T-cell (primary cell): ENCODE data around the gene VPS37B. TPM values are rescaled to one million over a fixed set of nuclear protein-coding genes. Genes with fewer than 3 reads are reported as not detected.

Experiments used
- ATAC-seq, 4 experiments: fragments of 200-7000 bp in 3 of 4; fragments of 150-1000 bp in 1 of 4; cut with Tn5 transposase; replicated peaks in 1 of 4; 1 replicate in 3 of 4; 2 replicates in 1 of 4; pipeline ENCODE4 v1.10.0; 2021; ENCODE audit warnings: moderate library complexity in 3 of 4, mild to moderate bottlenecking in 2 of 4, moderate number of reproducible peaks in 1 of 4
- CTCF ChIA-PET, 2 donors: fragments of 300-600 bp; sonication (Branson Sonifier 250); formaldehyde crosslinking; loops; one replicate each; lab custom pipeline; 2022; ENCODE audit warnings: antibody characterized with exemption in 2 of 2; lab: Charles Lee
- POLR2A ChIA-PET, 2 donors: fragments of 300-600 bp; sonication (Branson Sonifier 250); formaldehyde crosslinking; loops; one replicate each; lab custom pipeline; 2022; ENCODE audit warnings: antibody characterized with exemption in 2 of 2; lab: Charles Lee
- DNase-seq, 35 experiments: peaks; one replicate each; pipeline versions ENCODE4 v3.0.0 to v3.0.0-alpha.2; 2013 to 2023
- H3K27ac ChIP-seq: one replicate; pipeline ENCODE4 v1.5.1; 2013; ENCODE audit warnings: low read length
- H3K27me3 ChIP-seq, 2 experiments: replicated peaks in 1 of 2; 1 replicate in 1 of 2; 2 replicates in 1 of 2; pipeline versions ENCODE4 v1.6.1 to v1.7.0; 2013; ENCODE audit warnings: low read length in 1 of 2, mixed read lengths in 1 of 2; ENCODE audit not compliant: control insufficient read depth in 2 of 2, insufficient read depth in 2 of 2; ENCODE audit errors: extremely low read depth in 1 of 2
- H3K36me3 ChIP-seq, 2 donors: 1 replicate in 1 of 2; 2 replicates in 1 of 2; pipeline versions ENCODE4 v1.6.1 to v1.7.0; 2013; ENCODE audit warnings: low read length in 1 of 2; ENCODE audit not compliant: control insufficient read depth in 2 of 2, insufficient read depth in 1 of 2; ENCODE audit errors: extremely low read depth in 1 of 2
- H3K4me1 ChIP-seq, 2 experiments: 1 replicate in 1 of 2; 2 replicates in 1 of 2; pipeline versions ENCODE4 v1.6.1 to v1.7.0; 2013; ENCODE audit warnings: low read length in 2 of 2, mixed read lengths in 1 of 2; ENCODE audit not compliant: insufficient read depth in 2 of 2, control insufficient read depth in 1 of 2; ENCODE audit errors: extremely low read depth in 1 of 2
- H3K4me3 ChIP-seq, 2 donors: 1 replicate in 1 of 2; 2 replicates in 1 of 2; pipeline versions ENCODE4 v1.5.1 to v1.7.0; 2013; ENCODE audit warnings: mild to moderate bottlenecking in 2 of 2, low read length in 1 of 2, moderate library complexity in 1 of 2; ENCODE audit not compliant: control insufficient read depth in 1 of 2; ENCODE audit errors: extremely low read depth in 1 of 2
- H3K9me3 ChIP-seq: 2 replicates; pipeline ENCODE4 v1.7.0; 2013
- H3K27ac Mint-ChIP-seq, 2 donors: one replicate each; pipeline ENCODE4 v1.8.0; 2020 to 2021; ENCODE audit warnings: mild to moderate bottlenecking in 2 of 2, mixed read lengths in 2 of 2
- H3K27me3 Mint-ChIP-seq, 2 donors: one replicate each; pipeline ENCODE4 v1.8.0; 2021 to 2022; ENCODE audit warnings: mixed read lengths in 2 of 2
- H3K36me3 Mint-ChIP-seq: one replicate; pipeline ENCODE4 v1.8.0; 2021; ENCODE audit warnings: mixed read lengths
- H3K4me1 Mint-ChIP-seq, 3 donors: one replicate each; pipeline ENCODE4 v1.8.0; 2020 to 2022; ENCODE audit warnings: mixed read lengths in 3 of 3, mild to moderate bottlenecking in 1 of 3
- H3K4me3 Mint-ChIP-seq, 3 donors: one replicate each; pipeline ENCODE4 v1.8.0; 2020 to 2022; ENCODE audit warnings: mild to moderate bottlenecking in 3 of 3, mixed read lengths in 3 of 3, moderate library complexity in 3 of 3
- H3K9me3 Mint-ChIP-seq, 3 donors: one replicate each; pipeline ENCODE4 v1.8.0; 2020 to 2022; ENCODE audit warnings: mixed read lengths in 3 of 3
- WGBS: methylation state at CpG from one replicate; pipeline ENCODE4 v1.1.5; 2013; ENCODE audit warnings: missing lambda C conversion rate; ENCODE audit not compliant: insufficient coverage; 5-methylcytosine and 5-hydroxymethylcytosine counted together
- total RNA-seq, 35 experiments: library from RNA in 6 of 35; stranded (reverse) in 6 of 35; fragments of 120-200 nt in 1 of 35; gene quantifications; one replicate each; pipeline versions ENCODE4 v1.2.1 to v1.2.4 and lab custom pipeline; 2013 to 2026

Gene VPS37B
- total RNA-seq, 5 donors from 2014 or later (not counting 1 experiment from before 2014, with no cell fraction given) = 25.9 to 85.8 (median 34.6) TPM

- peaks cover 11 to 26% of the 10 kb centered on the region in 2 experiments for H3K4me1 ChIP-seq
- H3K4me3 ChIP-seq = no peak overlapping the region
- peaks cover 24 to 44% (median 36%) of the 10 kb centered on the region in 3 donors for H3K4me1 Mint-ChIP-seq
- H3K27me3 Mint-ChIP-seq = no peaks in the 10 kb centered on the region
- peaks cover 39% of the 10 kb centered on the region for H3K36me3 Mint-ChIP-seq
- H3K4me3 Mint-ChIP-seq = no peak overlapping the region
- 97% methylated on average over 21 of the region's 36 CpGs for WGBS
- H3K36me3 ChIP-seq = peaks cover 4 to 68% of the 10 kb centered on the region in 2 donors
- H3K27me3 ChIP-seq = no peaks in the 10 kb centered on the region
- ATAC-seq (peak in 1 of 4 experiments; percentile 1), DNase-seq (no peak)
- no peak overlapping the region for H3K27ac ChIP-seq
- H3K9me3 ChIP-seq = no peaks in the 10 kb centered on the region
- H3K9me3 Mint-ChIP-seq = no peaks in the 10 kb centered on the region
- CTCF ChIA-PET = no interaction called here
- POLR2A ChIA-PET = no interaction called here
- peak overlapping the region; percentile 16 to 23 for H3K27ac Mint-ChIP-seq
These were observed 28.8 kb downstream of the VPS37B start for GRCh38 chr12:122866950-122867607.

- Mint-ChIP-seq H3K27me3 (no peaks in the 10 kb centered on the region), H3K9me3 (no peaks in the 10 kb centered on the region), H3K36me3 (peaks cover 35% of the 10 kb centered on the region), H3K4me1 (peaks cover 17 to 37% (median 29%) of the 10 kb centered on the region in 3 donors), H3K4me3 (no peak overlapping the region), H3K27ac (no peak overlapping the region)
- Histone ChIP-seq H3K9me3 (no peaks in the 10 kb centered on the region), H3K36me3 (peaks cover 4 to 73% of the 10 kb centered on the region in 2 donors), H3K4me3 (no peak overlapping the region), H3K27me3 (no peaks in the 10 kb centered on the region), H3K27ac (no peak overlapping the region), H3K4me1 (peaks cover 6 to 19% of the 10 kb centered on the region in 2 experiments)
- ATAC-seq (no peak), DNase-seq (no peak)
- ChIA-PET POLR2A (no interaction called here), CTCF (interaction anchor here in 1 of 2 donors (0.8 kb wide), 1 partner anchor 372 kb away, joined by 4 read pairs; no protein-coding TSS in a partner anchor)
- WGBS = 93% methylated on average over 14 of the region's 17 CpGs
These were observed 29.5 kb downstream of the VPS37B start for GRCh38 chr12:122866379-122866778.

- Histone ChIP-seq H3K27ac (no peak overlapping the region), H3K36me3 (peaks cover 7 to 70% of the 10 kb centered on the region in 2 donors), H3K9me3 (no peaks in the 10 kb centered on the region), H3K4me3 (no peak overlapping the region), H3K27me3 (no peaks in the 10 kb centered on the region), H3K4me1 (peaks cover under 1 to 13% of the 10 kb centered on the region in 2 experiments)
- ChIA-PET CTCF (interaction anchor here in 1 of 2 donors (0.6 to 1.8 kb wide), 3 partner anchors 23 to 373 kb away, joined by 4 to 6 read pairs (median 6); partner anchors contain the start of gene CCDC62), POLR2A (interaction anchor here in 1 of 2 donors (0.6 to 0.7 kb wide), 3 partner anchors 15 to 25 kb away, joined by 3 to 4 read pairs (median 4); no protein-coding TSS in a partner anchor)
- Mint-ChIP-seq H3K4me1 (peaks cover 9 to 29% (median 21%) of the 10 kb centered on the region in 3 donors), H3K27me3 (no peaks in the 10 kb centered on the region), H3K36me3 (peaks cover 32% of the 10 kb centered on the region), H3K4me3 (no peak overlapping the region), H3K9me3 (no peaks in the 10 kb centered on the region), H3K27ac (no peak overlapping the region)
- DNase-seq = peak in 11 of 35 experiments; percentile 27 to 48 (median 36)
- peak in 1 of 4 experiments; percentile 25 for ATAC-seq
- 89% methylated on average over 36 of the region's 43 CpGs for WGBS
These were observed 30.4 kb downstream of the VPS37B start for GRCh38 chr12:122865268-122866231.

GRCh38 chr12:122864894-122865253 lies 31.1 kb downstream of the VPS37B start:
- H3K4me3 ChIP-seq = no peak overlapping the region
- H3K4me1 ChIP-seq = peaks cover 0 to 13% of the 10 kb centered on the region in 2 experiments
- no peak for DNase-seq
- ChIA-PET POLR2A (interaction anchor here in 1 of 2 donors (0.6 to 0.7 kb wide), 3 partner anchors 14 to 25 kb away, joined by 3 to 4 read pairs (median 4); no protein-coding TSS in a partner anchor), CTCF (interaction anchor here in 1 of 2 donors (0.6 to 1.8 kb wide), 2 partner anchors 23 to 90 kb away, joined by 6 read pairs; partner anchors contain the start of gene CCDC62)
- no peak overlapping the region for H3K4me3 Mint-ChIP-seq
- H3K27ac Mint-ChIP-seq = peak overlapping the region in 1 of 2 donors; percentile 39
- H3K4me1 Mint-ChIP-seq = peaks cover 10 to 23% (median 21%) of the 10 kb centered on the region in 3 donors
- no peaks in the 10 kb centered on the region for H3K27me3 ChIP-seq
- no peak overlapping the region for H3K27ac ChIP-seq
- H3K36me3 Mint-ChIP-seq = peaks cover 28% of the 10 kb centered on the region
- ATAC-seq = no peak
- 93% methylated on average over 3 of the region's 5 CpGs for WGBS
- H3K27me3 Mint-ChIP-seq = no peaks in the 10 kb centered on the region
- no peaks in the 10 kb centered on the region for H3K9me3 ChIP-seq
- peaks cover 7 to 66% of the 10 kb centered on the region in 2 donors for H3K36me3 ChIP-seq
- no peaks in the 10 kb centered on the region for H3K9me3 Mint-ChIP-seq

- Mint-ChIP-seq H3K27ac (peak overlapping the region; percentile 2 to 39), H3K27me3 (no peaks in the 10 kb centered on the region), H3K4me1 (peaks cover 2 to 11% (median 10%) of the 10 kb centered on the region in 3 donors), H3K36me3 (peaks cover 14% of the 10 kb centered on the region), H3K9me3 (no peaks in the 10 kb centered on the region), H3K4me3 (no peak overlapping the region)
- H3K27me3 ChIP-seq = no peaks in the 10 kb centered on the region
- peaks cover 0 to 10% of the 10 kb centered on the region in 2 experiments for H3K4me1 ChIP-seq
- CTCF ChIA-PET = interaction anchor here in 1 of 2 donors (0.6 kb wide), 1 partner anchor 87 kb away, joined by 3 read pairs; no protein-coding TSS in a partner anchor
- ATAC-seq = no peak
- H3K9me3 ChIP-seq = no peaks in the 10 kb centered on the region
- WGBS = 67% methylated on average over 6 of the region's 12 CpGs
- POLR2A ChIA-PET = no interaction called here
- peaks cover 7 to 52% of the 10 kb centered on the region in 2 donors for H3K36me3 ChIP-seq
- DNase-seq = no peak
- H3K27ac ChIP-seq = no peak overlapping the region
- H3K4me3 ChIP-seq = no peak overlapping the region
These were observed 32.8 kb downstream of the VPS37B start for GRCh38 chr12:122862872-122863701.
